Right renal pelvis (tissue), 4 donors: ENCODE data around the gene KRT26. TPM values are rescaled to one million over a fixed set of nuclear protein-coding genes. Genes with fewer than 3 reads are reported as not detected.

Source experiments
- DNase-seq, 4 donors: peaks; one replicate each; pipeline ENCODE4 v3.0.0-alpha.2; 2013; ENCODE audit warnings: low read depth in 4 of 4, low spot score in 3 of 4, missing footprints in 1 of 4
- polyA plus RNA-seq, 4 donors: library from polyadenylated mRNA; unstranded; fragments of 120-200 nt; gene quantifications; one replicate each; pipeline ENCODE4 v1.2.1, GENCODE V29; 2013; ENCODE audit not compliant: insufficient read length in 4 of 4

KRT26 gene
- polyA plus RNA-seq, 4 donors, result not detected

GRCh38 chr17:40735016-40735415 is 37.0 kb downstream of the KRT26 start:
- DNase-seq, result no peak

- no peak for DNase-seq
These were observed 38.0 kb downstream of the KRT26 start for GRCh38 chr17:40734018-40734417.

GRCh38 chr17:40730970-40731369 is 41.0 kb downstream of the KRT26 start:
- DNase-seq, result no peak

GRCh38 chr17:40727447-40728231 is 44.4 kb downstream of the KRT26 start:
- no peak for DNase-seq

- no peak for DNase-seq
These were observed 45.1 kb downstream of the KRT26 start for GRCh38 chr17:40726919-40727318.

- no peak for DNase-seq
These were observed 47.3 kb downstream of the KRT26 start for GRCh38 chr17:40724656-40725055.

- DNase-seq, result no peak
These were observed 49.8 kb downstream of the KRT26 start for GRCh38 chr17:40722241-40722640.

GRCh38 chr17:40720899-40721298 is 51.1 kb downstream of the KRT26 start:
- no peak for DNase-seq

GRCh38 chr17:40718930-40719329 is 53.1 kb downstream of the KRT26 start:
- no peak for DNase-seq

- no peak for DNase-seq
These were observed 54.2 kb downstream of the KRT26 start for GRCh38 chr17:40717776-40718175.

Other genes with a start within 250 kb of the KRT26 start
- under 1 TPM; 0.24 to 0.45 (median 0.42) TPM for gene CCR7, start 206.7 kb downstream of the KRT26 start, polyA plus RNA-seq
- gene SMARCE1, start 124.4 kb downstream of the KRT26 start, polyA plus RNA-seq, result 100 to 1,000 TPM; 252 to 315 (median 279) TPM
- under 1 TPM in 3 of 4 donors, not detected in 1; 0.09 to 0.27 (median 0.21) TPM for gene KRT222, start 107.0 kb downstream of the KRT26 start, polyA plus RNA-seq
- under 1 TPM in 1 of 4 donors, not detected in 3; 0.04 TPM for gene KRT24, start 68.4 kb downstream of the KRT26 start, polyA plus RNA-seq
- under 1 TPM in 1 of 4 donors, not detected in 3; 0.04 TPM for gene KRT25, start 16.9 kb downstream of the KRT26 start, polyA plus RNA-seq
- gene KRT27, start 10.3 kb upstream of the KRT26 start, polyA plus RNA-seq, result under 1 TPM in 1 of 4 donors, not detected in 3; 0.05 TPM
- not detected for gene KRT28, start 27.8 kb upstream of the KRT26 start, polyA plus RNA-seq
- gene KRT10, start 50.4 kb upstream of the KRT26 start, polyA plus RNA-seq, result 10 to 100 TPM; 49.9 to 71.7 (median 53.5) TPM
- gene KRT12, start 95.0 kb upstream of the KRT26 start, polyA plus RNA-seq, result under 1 TPM in 1 of 4 donors, not detected in 3; 0.12 TPM
- gene KRT20, start 113.0 kb upstream of the KRT26 start, polyA plus RNA-seq, result under 1 TPM in 3 of 4 donors, not detected in 1; 0.08 to 1.00 (median 0.77) TPM
- gene KRT23, start 165.4 kb upstream of the KRT26 start, polyA plus RNA-seq, result 1 to 10 TPM in 3 of 4 donors, under 1 TPM in 1; 0.66 to 2.4 (median 1.8) TPM
- not detected for gene KRT39, start 194.7 kb upstream of the KRT26 start, polyA plus RNA-seq
- gene KRT40, start 212.1 kb upstream of the KRT26 start, polyA plus RNA-seq, result under 1 TPM in 1 of 4 donors, not detected in 3; 0.03 TPM
- gene KRTAP3-3, start 222.0 kb upstream of the KRT26 start, polyA plus RNA-seq, result not detected
- gene KRTAP3-2, start 227.7 kb upstream of the KRT26 start, polyA plus RNA-seq, result not detected
- not detected for gene KRTAP3-1, start 236.9 kb upstream of the KRT26 start, polyA plus RNA-seq